Stimulated activated CD4-positive, alpha-beta T cell treated with anti-CD3 and anti-CD28 coated beads, Interleukin-1b, Interleukin-23, amount 100 ng/mL, for 24 hours (primary cell): ENCODE data around the gene ASCL1.

Experiments
- DNase-seq, 4 experiments: peaks; one replicate each; pipeline ENCODE4 v3.0.0-alpha.2; 2020; ENCODE audit warnings: low read depth in 4 of 4, low spot score in 1 of 4

ASCL1 gene

DNA sequence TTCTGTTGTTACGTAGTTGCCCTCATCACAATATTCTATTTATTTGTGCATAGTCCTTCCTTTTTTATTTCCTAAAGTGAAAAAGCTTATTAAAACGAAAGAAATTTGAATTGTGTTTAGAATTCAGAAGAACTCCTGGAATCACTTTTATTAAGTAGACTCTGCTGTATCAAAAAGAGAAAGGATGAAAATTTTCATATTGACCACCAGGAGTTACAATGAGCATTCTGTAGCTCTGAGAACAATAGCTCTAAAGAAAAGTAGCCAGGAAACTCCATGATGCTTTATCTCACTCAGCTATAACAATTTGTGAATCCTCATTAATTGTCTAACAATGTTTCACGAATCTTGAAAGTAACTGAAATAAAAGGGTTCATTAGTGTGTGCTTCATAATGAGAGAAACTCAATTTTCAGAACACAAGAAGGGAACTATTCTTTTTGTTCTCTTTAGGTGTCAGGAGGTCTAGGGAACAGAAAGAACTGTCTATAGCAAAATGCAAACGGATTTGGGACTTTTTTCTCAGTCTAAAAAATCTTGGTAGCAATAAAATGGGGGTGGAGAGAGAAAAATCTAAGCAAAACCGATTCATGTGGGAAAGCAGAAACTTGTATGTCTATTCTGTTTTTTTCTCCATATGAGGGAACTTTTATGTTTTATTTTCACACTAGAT, 19.3 kb downstream of the ASCL1 start:
- DNase-seq: no peak

DNA sequence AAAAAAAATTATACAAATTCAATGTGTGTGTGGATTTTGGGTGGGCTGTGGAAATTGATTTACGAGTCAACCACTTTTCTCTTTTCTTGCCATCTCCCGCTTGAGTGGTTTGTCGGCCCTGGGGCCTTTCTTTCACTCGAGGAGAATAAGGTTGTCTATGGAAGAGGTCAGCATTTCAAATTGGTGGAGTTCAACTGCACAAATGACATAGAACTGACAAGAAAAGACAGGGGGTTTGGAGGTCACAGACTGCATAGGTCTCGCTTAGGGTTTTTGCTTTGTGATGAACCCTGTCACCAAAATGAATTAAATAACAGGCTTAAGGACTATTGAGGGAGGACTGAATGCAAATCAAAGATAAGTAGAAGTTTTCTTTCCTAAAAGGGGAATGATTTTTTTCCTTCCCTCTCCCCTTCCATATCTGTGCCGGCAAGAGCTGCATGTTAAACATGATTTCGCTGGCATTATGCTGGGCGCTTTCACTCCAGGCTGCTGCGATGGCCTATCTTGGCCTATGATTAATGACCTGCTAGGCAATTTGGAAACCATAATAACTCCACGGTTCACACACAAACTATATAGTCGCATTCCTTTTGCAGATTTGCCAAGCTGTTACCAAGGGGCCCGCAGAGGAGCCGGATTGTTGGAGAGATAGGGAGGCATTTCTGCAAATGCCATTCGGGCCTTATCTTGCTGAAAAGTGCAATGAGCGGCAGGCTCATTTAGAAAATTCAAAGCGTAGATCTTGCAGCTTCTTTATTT, 20.7 kb downstream of the ASCL1 start:
- no peak for DNase-seq

- no peak for DNase-seq
Observed at GRCh38 chr12:102980350-102980749, 22.9 kb downstream of the ASCL1 start.

DNA sequence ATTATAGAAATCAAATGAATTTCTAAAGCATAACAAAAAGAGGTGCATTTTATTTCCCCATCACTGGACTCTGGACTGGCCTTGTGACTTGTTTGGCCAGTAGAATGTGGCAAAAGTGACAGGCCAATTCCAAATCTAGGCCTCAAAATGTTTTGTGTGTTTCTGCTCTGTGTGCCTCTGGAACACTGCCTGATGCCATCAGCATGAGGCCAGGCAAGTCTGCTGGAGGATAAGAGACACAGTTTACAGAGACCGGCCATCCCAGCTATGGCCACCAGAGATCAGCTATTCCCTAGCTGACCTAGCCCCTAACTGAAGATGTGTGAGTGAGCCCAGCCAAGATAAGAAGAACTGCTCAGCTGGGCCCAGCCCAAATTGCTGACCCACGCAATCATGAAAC, 32.9 kb downstream of the ASCL1 start:
- no peak for DNase-seq

- DNase-seq: no peak
Observed at GRCh38 chr12:102992297-102992696, 34.8 kb downstream of the ASCL1 start.

DNA sequence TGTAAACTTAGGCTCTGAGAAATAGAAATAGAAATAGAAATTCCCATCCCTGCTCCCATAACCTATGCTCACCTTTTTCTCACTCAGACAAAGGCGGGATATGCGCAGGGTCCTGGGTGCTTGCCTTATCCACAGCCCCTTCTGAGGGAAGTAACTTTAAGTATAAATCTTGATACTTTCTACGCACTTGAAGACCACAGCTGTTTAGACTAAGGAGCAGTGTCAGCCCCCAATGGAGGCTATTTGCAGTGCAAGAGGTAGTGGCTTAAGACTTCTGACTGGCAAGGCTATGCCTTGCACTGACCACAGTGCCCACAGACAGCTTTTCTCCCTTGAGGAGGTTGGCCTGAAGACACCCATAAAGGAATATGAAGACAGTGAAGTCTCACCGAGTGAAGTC, 35.2 kb downstream of the ASCL1 start:
- no peak for DNase-seq

- DNase-seq: no peak
Observed at GRCh38 chr12:102993537-102993936, 36.1 kb downstream of the ASCL1 start.

DNA sequence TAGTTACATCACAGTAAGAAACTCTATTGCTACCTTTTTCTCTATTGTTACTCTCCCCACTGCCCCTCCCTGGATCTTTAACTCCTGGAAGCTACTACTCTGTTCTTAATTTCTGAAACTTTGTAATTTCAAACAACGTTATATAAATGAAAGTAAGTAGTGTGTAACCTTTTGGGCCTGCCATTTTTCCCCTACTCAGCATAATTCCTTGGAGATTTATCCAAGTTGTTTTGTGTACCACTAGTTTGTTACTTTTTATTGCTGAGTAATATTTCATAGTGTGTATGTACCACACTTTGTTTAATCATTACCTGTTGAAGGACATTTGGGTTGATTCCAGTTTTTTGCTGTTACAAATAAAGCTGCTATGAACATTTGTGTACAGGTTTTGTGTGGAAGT, 37.9 kb downstream of the ASCL1 start:
- no peak for DNase-seq
